ENCODE data around the gene P2RY13.

The P2RY13 gene

GRCh38 chr3:151289445-151289844, 39.9 kb downstream of the P2RY13 start:
- FAIRE-seq, result no peak

GRCh38 chr3:151285940-151286339, 43.4 kb downstream of the P2RY13 start:
- FAIRE-seq, result no peak

- no peak for FAIRE-seq
Observed at GRCh38 chr3:151283907-151284461, 45.4 kb downstream of the P2RY13 start.

DNA sequence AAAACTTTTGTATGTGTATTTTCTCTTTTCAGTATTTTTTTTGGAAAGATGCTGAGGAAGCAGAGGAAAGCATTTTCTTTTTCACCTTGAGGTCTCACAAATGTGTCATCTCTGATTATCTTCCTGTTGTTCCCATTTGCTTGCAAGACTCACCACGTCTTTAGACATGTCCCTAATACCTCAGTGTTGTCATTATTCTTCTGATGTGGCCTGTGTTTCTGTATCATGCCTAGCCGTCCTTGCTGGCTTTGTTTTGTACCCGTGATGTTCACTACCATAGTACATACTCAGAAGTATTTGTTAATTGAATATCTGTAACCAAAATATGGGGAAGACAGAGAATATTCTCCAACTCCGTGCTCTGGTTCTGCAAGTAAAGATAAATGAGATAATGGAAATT, 46.0 kb downstream of the P2RY13 start:
- FAIRE-seq, result no peak

GRCh38 chr3:151282921-151283320, 46.4 kb downstream of the P2RY13 start:
- FAIRE-seq, result peak; percentile 94

DNA sequence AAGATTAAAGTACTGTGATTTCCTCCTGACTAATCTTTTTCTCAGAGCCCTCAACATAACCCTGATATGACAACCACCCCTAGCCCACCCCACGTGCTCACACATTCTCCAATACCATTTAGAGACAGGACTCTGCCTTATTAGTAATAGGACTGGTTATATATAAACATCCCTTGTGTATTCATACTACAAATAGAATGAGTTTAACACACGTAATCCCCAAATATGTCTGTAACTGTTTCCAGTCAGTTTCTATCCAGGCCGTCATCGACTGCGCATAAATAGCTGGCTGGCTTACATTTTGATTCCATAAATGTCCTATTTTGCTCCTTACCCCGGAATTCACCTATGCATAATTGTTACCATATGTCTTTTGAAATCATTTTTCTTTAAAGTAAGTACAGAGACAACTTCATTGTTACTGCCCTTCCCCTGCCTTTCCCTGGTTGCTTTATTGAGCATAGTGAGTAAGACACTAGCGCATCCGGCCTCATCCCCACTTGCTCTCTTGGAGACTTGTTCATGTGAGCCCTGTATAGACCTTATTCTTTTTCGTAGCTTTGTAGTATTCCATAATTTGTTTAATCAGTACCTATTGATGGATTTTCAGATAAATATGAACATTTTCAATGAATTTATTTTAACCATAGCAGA, 47.6 kb downstream of the P2RY13 start:
- no peak for FAIRE-seq

DNA sequence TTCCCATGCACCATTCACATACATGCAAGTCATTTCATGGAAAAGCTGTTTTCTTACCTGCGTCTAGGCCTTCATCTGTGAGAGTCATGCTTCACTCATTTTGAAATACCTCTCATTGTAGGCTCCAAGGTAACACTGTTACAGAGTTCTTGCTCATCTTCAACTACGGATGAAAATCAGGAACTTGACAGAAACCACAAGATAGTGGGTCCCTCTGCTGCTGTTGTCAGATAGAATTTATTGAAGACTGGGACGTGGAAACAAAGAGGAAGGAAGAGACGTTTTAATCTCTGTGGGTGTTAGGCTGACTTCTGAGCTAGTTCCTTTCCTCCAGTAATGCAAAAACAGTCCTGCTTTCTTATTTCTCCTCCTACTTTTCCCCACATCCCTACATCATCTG, 51.1 kb downstream of the P2RY13 start, which contains the start of gene P2RY14:
Gene P2RY14 (minus strand): TSS at position 313 of the 400 bp plus-strand sequence. CDS start 64,226 bp downstream, outside the sequence.
- FAIRE-seq, result no peak

DNA sequence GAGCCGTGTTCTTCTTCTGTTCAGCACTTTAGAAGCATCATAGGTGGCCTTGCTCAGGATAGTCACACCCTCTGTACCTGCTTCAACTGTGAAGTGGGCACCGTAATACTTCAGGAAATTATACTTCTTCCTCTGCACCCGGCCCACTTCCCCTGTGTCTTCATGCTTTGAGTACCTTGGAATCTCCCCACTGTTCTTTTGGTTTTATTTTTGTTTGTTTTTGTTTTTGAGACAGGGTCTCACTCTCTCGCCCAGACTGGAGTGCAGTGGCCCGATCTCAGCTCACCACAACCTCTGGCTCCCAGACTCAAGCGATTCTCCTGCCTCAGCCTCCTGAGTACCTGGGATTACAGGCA, 52.7 kb downstream of the P2RY13 start:
- no peak for FAIRE-seq

All from colon (tissue), 2 donors.